ENCODE measurements around the gene NTNG1.

The NTNG1 gene

DNA sequence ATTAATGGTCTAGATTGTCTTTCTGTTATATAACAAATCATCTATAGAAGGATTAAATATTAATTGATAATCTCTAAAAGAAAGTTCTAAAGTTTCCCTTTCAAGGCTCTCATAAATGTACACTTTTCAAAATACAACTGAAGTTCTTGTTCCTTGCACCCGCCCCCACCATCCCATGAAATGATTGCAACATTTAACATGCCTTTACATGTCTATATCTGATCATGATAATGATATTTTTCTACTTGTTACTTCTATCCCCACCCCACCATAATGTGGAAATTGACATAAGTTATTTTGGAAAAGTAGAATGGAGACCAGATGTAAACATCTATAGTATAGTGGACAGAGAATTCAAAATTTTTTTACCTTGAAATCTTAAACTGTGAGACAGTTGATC lies 186.6 kb downstream of the NTNG1 start:
- DNase-seq (ENCODE audit: low read depth), result no peak
- H3K4me3 ChIP-seq (ENCODE audit: low read length), result no peak overlapping the region
- TF ChIP-seq, protein P1, sequence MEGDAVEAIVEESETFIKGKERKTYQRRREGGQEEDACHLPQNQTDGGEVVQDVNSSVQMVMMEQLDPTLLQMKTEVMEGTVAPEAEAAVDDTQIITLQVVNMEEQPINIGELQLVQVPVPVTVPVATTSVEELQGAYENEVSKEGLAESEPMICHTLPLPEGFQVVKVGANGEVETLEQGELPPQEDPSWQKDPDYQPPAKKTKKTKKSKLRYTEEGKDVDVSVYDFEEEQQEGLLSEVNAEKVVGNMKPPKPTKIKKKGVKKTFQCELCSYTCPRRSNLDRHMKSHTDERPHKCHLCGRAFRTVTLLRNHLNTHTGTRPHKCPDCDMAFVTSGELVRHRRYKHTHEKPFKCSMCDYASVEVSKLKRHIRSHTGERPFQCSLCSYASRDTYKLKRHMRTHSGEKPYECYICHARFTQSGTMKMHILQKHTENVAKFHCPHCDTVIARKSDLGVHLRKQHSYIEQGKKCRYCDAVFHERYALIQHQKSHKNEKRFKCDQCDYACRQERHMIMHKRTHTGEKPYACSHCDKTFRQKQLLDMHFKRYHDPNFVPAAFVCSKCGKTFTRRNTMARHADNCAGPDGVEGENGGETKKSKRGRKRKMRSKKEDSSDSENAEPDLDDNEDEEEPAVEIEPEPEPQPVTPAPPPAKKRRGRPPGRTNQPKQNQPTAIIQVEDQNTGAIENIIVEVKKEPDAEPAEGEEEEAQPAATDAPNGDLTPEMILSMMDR (conservative IDR thresholded peaks at IDR 0.05; ENCODE audit: low read depth, low read length), result no peak

DNA sequence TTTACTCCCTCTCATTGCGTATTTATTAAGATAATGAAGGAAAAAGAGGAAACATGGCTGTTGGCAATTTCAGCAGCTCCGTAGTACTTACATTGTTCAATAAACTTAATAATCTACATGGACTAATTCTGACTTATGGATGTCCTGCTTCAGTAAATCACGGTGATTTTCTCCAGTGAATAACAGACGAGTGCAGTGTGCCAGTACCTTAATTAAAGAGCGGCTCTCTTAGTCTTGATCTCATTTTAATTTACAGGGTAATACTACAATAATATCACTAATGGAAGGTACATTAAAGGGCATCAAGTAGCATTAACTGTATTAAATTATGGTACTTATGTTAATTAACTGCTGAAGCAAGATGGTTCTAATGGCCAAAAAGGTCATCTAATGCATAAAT lies 187.2 kb downstream of the NTNG1 start:
- TF ChIP-seq, protein P1 (conservative IDR thresholded peaks at IDR 0.05; ENCODE audit: low read depth, low read length), result no peak
- no peak for DNase-seq (ENCODE audit: low read depth)
- H3K4me3 ChIP-seq (ENCODE audit: low read length), result no peak overlapping the region

DNA sequence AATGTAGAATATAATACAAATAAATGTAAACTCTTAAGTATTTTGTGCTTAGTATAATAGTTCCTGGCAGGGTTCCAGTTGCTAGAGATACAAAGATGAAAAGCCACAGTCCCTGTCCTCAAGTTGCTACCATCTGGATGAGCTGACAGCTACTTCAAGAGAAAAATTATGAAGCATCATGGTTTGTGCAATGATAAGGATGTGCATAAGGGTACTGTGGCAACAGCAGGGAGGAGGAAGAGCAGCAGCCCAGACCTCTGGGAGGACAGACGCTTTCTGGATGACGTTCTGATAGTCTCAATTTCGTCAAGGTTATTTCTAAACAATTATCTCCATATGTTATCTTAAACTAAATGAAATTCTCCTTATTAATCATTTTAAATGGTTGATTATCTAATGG lies 198.9 kb downstream of the NTNG1 start:
- no peak for DNase-seq (ENCODE audit: low read depth)
- TF ChIP-seq, protein P1 (conservative IDR thresholded peaks at IDR 0.05; ENCODE audit: low read depth, low read length), result no peak
- no peak overlapping the region for H3K4me3 ChIP-seq (ENCODE audit: low read length)

DNA sequence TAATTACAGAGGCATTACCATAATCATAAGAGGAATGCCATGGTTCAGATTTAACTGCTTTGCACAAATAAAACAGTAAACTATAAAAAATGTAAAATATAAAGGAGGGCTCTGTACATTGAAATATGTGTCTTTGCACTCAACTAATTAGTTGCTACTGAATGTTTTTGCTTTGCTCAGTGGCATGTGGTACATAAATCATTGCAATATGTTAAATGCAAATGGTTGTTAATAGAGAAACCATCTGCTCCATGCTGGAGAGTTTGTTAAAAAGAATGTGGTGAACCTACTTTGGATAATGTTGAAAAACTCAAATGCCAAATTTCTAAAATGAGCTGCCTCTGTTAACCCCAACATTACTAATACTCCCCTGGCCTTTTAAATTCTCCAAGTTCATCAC lies 201.5 kb downstream of the NTNG1 start:
- TF ChIP-seq, protein P1 (conservative IDR thresholded peaks at IDR 0.05; ENCODE audit: low read depth, low read length), result no peak
- H3K4me3 ChIP-seq (ENCODE audit: low read length), result no peak overlapping the region
- no peak for DNase-seq (ENCODE audit: low read depth)

DNA sequence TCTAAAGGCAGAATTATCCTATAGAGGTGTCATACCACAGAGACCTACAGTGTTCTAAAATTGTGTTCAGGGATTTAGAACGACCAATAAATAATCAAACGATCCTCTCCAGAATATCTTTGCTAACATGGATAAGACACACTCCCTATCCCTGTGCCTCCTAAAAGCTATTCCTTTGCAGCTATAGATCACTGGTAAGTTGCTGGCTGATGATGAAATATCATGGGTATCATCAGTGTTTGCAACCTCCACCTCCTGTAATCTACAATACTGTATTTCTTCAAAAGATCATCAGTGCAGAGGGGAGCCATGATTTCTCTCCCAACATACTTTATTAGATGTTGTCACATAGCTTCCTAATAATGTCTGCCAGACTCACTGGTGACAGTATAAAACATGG lies 201.9 kb downstream of the NTNG1 start:
- TF ChIP-seq, protein P1 (conservative IDR thresholded peaks at IDR 0.05; ENCODE audit: low read depth, low read length), result no peak
- no peak overlapping the region for H3K4me3 ChIP-seq (ENCODE audit: low read length)
- DNase-seq (ENCODE audit: low read depth), result no peak

DNA sequence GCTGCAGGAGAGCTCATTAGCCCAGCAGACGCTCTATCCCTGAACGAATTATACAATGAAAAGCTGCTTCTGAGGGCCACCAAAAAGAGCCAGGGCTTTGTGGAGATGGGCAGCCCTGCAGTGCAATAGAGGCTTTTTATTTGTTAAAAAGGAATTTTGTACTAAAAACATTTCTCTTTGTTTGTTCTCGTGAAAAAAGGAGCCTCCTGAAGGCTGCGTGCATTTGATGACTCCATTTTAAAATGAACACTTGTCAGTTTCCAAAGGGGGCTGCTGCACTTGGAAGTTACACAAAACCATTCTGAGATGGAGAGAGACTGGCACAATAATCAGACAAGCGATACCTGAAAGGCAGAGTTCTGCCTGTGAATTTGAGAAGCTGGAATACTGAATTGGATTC lies 202.8 kb downstream of the NTNG1 start:
- TF ChIP-seq, protein P1 (conservative IDR thresholded peaks at IDR 0.05; ENCODE audit: low read depth, low read length), result no peak

DNA sequence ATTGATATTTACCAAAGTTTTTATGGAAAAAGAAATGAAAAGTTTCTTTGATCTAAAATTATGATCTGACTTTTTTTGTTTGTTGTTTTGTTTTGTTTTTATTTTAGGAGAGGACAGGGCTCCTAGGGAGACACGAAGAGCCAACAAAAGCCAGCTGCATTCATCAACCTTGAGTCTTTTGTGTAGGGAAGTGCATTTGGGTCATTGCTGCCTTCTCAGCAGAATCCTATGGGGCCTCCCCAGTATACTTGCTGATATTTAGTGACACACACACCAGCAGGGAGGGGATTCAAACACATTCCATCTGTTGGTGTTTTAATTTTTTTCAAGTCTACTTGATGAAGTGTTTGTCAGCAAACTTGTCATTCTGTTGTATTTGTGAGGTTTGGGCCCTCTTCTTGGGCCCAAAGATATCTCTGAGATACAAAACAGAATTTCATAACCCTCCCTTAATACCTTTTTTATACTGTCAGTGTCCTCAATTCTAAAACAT lies 203.5 kb downstream of the NTNG1 start:
- no peak for DNase-seq (ENCODE audit: low read depth)
- TF ChIP-seq, protein P1 (conservative IDR thresholded peaks at IDR 0.05; ENCODE audit: low read depth, low read length), result no peak
- H3K4me3 ChIP-seq (ENCODE audit: low read length), result no peak overlapping the region

More for the DNA sequence above, 202.8 kb downstream of the NTNG1 start:
- H3K4me3 ChIP-seq (ENCODE audit: low read length), result no peak overlapping the region
- DNase-seq (ENCODE audit: low read depth), result no peak

All from retinal pigment epithelial cell (primary cell).